HG02970 (cell line): ENCODE results near the gene VEZT.

ENCODE experiments used
- ATAC-seq: cut with Tn5 transposase; IDR thresholded peaks from one replicate; pipeline ENCODE4 v1.9.1; 2021; ENCODE audit warnings: mild to moderate bottlenecking, moderate library complexity, moderate number of reproducible peaks; ENCODE audit not compliant: unreplicated experiment, low FRiP score

VEZT gene

GRCh38 chr12:95248604-95249360 is 31.2 kb downstream of the VEZT start:
- ATAC-seq: no peak

GRCh38 chr12:95253386-95253785 is 35.8 kb downstream of the VEZT start:
- ATAC-seq: no peak

- ATAC-seq: no peak
Observed at GRCh38 chr12:95257541-95257940, 39.9 kb downstream of the VEZT start.

GRCh38 chr12:95258151-95258550 is 40.5 kb downstream of the VEZT start:
- ATAC-seq: no peak

- ATAC-seq: no peak
Observed at GRCh38 chr12:95258803-95259202, 41.2 kb downstream of the VEZT start.

GRCh38 chr12:95259368-95259767 is 41.8 kb downstream of the VEZT start:
- ATAC-seq: no peak

GRCh38 chr12:95261109-95261508 is 43.5 kb downstream of the VEZT start:
- ATAC-seq: no peak

- no peak for ATAC-seq
Observed at GRCh38 chr12:95262808-95263207, 45.2 kb downstream of the VEZT start.

GRCh38 chr12:95265765-95266164 is 48.2 kb downstream of the VEZT start:
- no peak for ATAC-seq

- no peak for ATAC-seq
Observed at GRCh38 chr12:95266254-95266653, 48.6 kb downstream of the VEZT start.

GRCh38 chr12:95269892-95270291 is 52.3 kb downstream of the VEZT start:
- ATAC-seq: no peak

- ATAC-seq: no peak
Observed at GRCh38 chr12:95271465-95271864, 53.9 kb downstream of the VEZT start.

GRCh38 chr12:95277139-95277538 is 59.5 kb downstream of the VEZT start:
- ATAC-seq: no peak

- ATAC-seq: no peak
Observed at GRCh38 chr12:95279856-95280255, 62.2 kb downstream of the VEZT start.

GRCh38 chr12:95282266-95282665 is 64.7 kb downstream of the VEZT start:
- no peak for ATAC-seq

- no peak for ATAC-seq
Observed at GRCh38 chr12:95283371-95283770, 65.8 kb downstream of the VEZT start.

- no peak for ATAC-seq
Observed at GRCh38 chr12:95286713-95287112, 69.1 kb downstream of the VEZT start.

GRCh38 chr12:95291501-95291900 is 73.9 kb downstream of the VEZT start:
- no peak for ATAC-seq

GRCh38 chr12:95298916-95299315 is 81.3 kb downstream of the VEZT start:
- ATAC-seq: no peak

- ATAC-seq: no peak
Observed at GRCh38 chr12:95300286-95300685, 82.7 kb downstream of the VEZT start.

GRCh38 chr12:95303476-95303875 is 85.9 kb downstream of the VEZT start:
- no peak for ATAC-seq

GRCh38 chr12:95304673-95305198 is 87.1 kb downstream of the VEZT start:
- ATAC-seq: no peak
